ENCODE results near the gene STUM.
A peak's percentile ranks its signal among the peaks of the same experiment; 100 is the strongest.
"Not testable (repeated sequence)": the region's sequence is repeated elsewhere in the genome, so short reads cannot be mapped to it uniquely, and the experiment has no call there.

The STUM gene

GRCh38 chr1:226584164-226584563, 35.6 kb downstream of the STUM start:
- DNase-seq: peak; percentile 79

GRCh38 chr1:226586116-226586515, 37.6 kb downstream of the STUM start:
- no peak for DNase-seq

- DNase-seq: no peak
Observed at GRCh38 chr1:226586650-226587422, 38.3 kb downstream of the STUM start.

- DNase-seq: no peak
Observed at GRCh38 chr1:226588484-226588883, 39.9 kb downstream of the STUM start.

GRCh38 chr1:226589008-226589733, 40.6 kb downstream of the STUM start:
- no peak for DNase-seq

GRCh38 chr1:226590614-226591013, 42.0 kb downstream of the STUM start:
- no peak for DNase-seq

- DNase-seq: no peak
Observed at GRCh38 chr1:226593541-226593940, 45.0 kb downstream of the STUM start.

- DNase-seq: no peak
Observed at GRCh38 chr1:226596531-226597165, 48.1 kb downstream of the STUM start.

- no peak for DNase-seq
Observed at GRCh38 chr1:226597616-226598454, 49.3 kb downstream of the STUM start.

- no peak for DNase-seq
Observed at GRCh38 chr1:226598455-226598849, 49.9 kb downstream of the STUM start.

- not testable (repeated sequence) for DNase-seq
Observed at GRCh38 chr1:226598955-226599354, 50.4 kb downstream of the STUM start.

GRCh38 chr1:226599636-226600238, 51.2 kb downstream of the STUM start:
- DNase-seq: no peak

- no peak for DNase-seq
Observed at GRCh38 chr1:226600254-226600653, 51.7 kb downstream of the STUM start.

- no peak for DNase-seq
Observed at GRCh38 chr1:226601456-226601855, 52.9 kb downstream of the STUM start.

- DNase-seq: no peak
Observed at GRCh38 chr1:226602186-226603021, 53.8 kb downstream of the STUM start.

- peak; percentile 41 for DNase-seq
Observed at GRCh38 chr1:226603022-226603857, 54.7 kb downstream of the STUM start.

GRCh38 chr1:226603858-226604559, 55.4 kb downstream of the STUM start:
- no peak for DNase-seq

- no peak for DNase-seq
Observed at GRCh38 chr1:226604560-226605317, 56.2 kb downstream of the STUM start.

GRCh38 chr1:226605318-226605950, 56.9 kb downstream of the STUM start:
- no peak for DNase-seq
